Panc1 (cell line): ENCODE measurements around the gene RBPMS2.
"Not testable (repeated sequence)": the region's sequence is repeated elsewhere in the genome, so short reads cannot be mapped to it uniquely, and the experiment has no call there.

Source experiments
- POLR2AphosphoS5 ChIP-seq: IDR thresholded peaks from 2 replicates; pipeline ENCODE4 v1.6.1; 2012; ENCODE audit warnings: mild to moderate bottlenecking, low read depth, low read length, moderate library complexity
- SIN3A ChIP-seq: IDR thresholded peaks from 2 replicates; pipeline ENCODE4 v1.6.1; 2012; ENCODE audit warnings: low read depth, mild to moderate bottlenecking, low read length, moderate library complexity, borderline replicate concordance; ENCODE audit not compliant: insufficient read depth
- TF ChIP-seq, protein P1 (sequence below): fragments of 450-650 bp; IDR thresholded peaks from 2 replicates; pipeline ENCODE4 v1.5.1; 2017; ENCODE audit warnings: mild to moderate bottlenecking
- TF ChIP-seq, protein P2 (sequence below), 2 experiments: IDR thresholded peaks; 2 replicates each; pipeline ENCODE4 v1.6.1; 2011 to 2012; ENCODE audit warnings: low read depth in 2 of 2, control low read depth in 1 of 2, low read length in 1 of 2, mild to moderate bottlenecking in 1 of 2, moderate library complexity in 1 of 2; ENCODE audit not compliant: insufficient read depth in 1 of 2

DNA sequence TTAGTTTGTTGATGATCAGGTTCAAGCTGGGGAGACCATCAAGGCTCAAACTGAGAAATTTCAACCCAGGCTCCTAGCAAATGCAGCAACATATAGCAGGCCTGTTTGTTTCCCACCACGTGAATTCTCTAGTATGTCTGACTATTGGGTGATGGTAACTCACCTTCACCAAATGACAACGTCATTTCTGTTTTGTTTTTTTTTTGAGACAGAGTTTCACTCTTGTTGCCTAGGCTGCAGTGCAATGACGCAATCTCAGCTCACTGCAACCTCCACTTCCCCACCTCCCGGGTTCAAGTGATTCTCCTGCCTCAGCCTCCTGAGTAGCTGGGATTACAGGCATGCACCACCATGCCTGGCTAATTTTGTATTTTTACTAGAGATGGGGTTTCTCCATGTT is 39.6 kb upstream of the RBPMS2 start:
- TF ChIP-seq, protein P1, sequence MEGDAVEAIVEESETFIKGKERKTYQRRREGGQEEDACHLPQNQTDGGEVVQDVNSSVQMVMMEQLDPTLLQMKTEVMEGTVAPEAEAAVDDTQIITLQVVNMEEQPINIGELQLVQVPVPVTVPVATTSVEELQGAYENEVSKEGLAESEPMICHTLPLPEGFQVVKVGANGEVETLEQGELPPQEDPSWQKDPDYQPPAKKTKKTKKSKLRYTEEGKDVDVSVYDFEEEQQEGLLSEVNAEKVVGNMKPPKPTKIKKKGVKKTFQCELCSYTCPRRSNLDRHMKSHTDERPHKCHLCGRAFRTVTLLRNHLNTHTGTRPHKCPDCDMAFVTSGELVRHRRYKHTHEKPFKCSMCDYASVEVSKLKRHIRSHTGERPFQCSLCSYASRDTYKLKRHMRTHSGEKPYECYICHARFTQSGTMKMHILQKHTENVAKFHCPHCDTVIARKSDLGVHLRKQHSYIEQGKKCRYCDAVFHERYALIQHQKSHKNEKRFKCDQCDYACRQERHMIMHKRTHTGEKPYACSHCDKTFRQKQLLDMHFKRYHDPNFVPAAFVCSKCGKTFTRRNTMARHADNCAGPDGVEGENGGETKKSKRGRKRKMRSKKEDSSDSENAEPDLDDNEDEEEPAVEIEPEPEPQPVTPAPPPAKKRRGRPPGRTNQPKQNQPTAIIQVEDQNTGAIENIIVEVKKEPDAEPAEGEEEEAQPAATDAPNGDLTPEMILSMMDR, result not testable (repeated sequence)
- TF ChIP-seq, protein P2, sequence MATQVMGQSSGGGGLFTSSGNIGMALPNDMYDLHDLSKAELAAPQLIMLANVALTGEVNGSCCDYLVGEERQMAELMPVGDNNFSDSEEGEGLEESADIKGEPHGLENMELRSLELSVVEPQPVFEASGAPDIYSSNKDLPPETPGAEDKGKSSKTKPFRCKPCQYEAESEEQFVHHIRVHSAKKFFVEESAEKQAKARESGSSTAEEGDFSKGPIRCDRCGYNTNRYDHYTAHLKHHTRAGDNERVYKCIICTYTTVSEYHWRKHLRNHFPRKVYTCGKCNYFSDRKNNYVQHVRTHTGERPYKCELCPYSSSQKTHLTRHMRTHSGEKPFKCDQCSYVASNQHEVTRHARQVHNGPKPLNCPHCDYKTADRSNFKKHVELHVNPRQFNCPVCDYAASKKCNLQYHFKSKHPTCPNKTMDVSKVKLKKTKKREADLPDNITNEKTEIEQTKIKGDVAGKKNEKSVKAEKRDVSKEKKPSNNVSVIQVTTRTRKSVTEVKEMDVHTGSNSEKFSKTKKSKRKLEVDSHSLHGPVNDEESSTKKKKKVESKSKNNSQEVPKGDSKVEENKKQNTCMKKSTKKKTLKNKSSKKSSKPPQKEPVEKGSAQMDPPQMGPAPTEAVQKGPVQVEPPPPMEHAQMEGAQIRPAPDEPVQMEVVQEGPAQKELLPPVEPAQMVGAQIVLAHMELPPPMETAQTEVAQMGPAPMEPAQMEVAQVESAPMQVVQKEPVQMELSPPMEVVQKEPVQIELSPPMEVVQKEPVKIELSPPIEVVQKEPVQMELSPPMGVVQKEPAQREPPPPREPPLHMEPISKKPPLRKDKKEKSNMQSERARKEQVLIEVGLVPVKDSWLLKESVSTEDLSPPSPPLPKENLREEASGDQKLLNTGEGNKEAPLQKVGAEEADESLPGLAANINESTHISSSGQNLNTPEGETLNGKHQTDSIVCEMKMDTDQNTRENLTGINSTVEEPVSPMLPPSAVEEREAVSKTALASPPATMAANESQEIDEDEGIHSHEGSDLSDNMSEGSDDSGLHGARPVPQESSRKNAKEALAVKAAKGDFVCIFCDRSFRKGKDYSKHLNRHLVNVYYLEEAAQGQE (IDR thresholded peaks at IDR 0.05; ENCODE audit: insufficient read depth in 1 of 2, low read depth in 2 of 2, low read length in 1 of 2), result not testable (repeated sequence)
- not testable (repeated sequence) for TF ChIP-seq SIN3A, POLR2AphosphoS5
